NCI-H2227 treated with DMSO at 0.1 percent for 48 hours (cell line): ENCODE data around the gene KRT16.
"Not testable (repeated sequence)": the region's sequence is repeated elsewhere in the genome, so short reads cannot be mapped to it uniquely, and the experiment has no call there.

Experiments
- DNase-seq: peaks from one replicate; lab custom pipeline; 2025; lab: John Stamatoyannopoulos, UW

The KRT16 gene

DNA sequence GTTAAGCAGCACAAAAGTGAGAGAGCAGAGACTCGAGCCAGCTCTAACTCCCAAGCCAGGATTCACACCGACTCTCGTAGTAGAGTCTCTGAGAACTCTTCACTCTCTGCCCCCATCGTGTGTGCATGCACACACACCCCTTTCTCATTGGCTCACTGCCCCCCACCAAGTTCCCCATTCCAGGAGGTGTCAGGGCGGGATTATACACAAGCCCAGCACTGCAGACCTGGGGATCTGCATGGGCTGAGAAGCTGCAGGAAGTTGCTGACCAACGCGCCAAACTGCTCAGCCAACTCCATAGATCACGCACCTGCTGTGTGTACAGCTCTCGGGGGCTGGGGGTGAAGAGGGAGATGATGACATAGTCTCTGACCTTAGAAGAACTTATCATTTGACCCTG is 2.2 kb upstream of the KRT16 start:
- DNase-seq: not testable (repeated sequence)

DNA sequence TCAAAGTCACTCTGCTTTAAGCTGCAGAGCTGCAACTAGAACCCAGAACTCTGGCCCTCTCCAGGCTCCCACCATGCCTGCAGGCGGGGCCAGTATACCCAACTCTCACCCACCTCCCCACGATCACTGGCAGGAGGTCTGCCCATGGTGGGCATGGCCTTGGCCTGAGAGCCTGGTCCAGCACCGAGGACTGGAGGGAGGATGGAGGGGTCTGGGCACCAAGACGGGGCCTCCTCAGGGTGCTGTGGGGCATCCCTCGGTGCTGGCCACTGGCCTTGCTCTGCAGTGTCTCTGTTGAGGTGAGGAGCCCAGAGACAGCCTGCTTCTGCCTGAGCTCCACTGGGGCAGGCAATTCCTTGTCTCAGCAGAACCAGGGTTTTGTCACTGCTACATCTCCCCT is 1.5 kb upstream of the KRT16 start:
- DNase-seq: no peak

DNA sequence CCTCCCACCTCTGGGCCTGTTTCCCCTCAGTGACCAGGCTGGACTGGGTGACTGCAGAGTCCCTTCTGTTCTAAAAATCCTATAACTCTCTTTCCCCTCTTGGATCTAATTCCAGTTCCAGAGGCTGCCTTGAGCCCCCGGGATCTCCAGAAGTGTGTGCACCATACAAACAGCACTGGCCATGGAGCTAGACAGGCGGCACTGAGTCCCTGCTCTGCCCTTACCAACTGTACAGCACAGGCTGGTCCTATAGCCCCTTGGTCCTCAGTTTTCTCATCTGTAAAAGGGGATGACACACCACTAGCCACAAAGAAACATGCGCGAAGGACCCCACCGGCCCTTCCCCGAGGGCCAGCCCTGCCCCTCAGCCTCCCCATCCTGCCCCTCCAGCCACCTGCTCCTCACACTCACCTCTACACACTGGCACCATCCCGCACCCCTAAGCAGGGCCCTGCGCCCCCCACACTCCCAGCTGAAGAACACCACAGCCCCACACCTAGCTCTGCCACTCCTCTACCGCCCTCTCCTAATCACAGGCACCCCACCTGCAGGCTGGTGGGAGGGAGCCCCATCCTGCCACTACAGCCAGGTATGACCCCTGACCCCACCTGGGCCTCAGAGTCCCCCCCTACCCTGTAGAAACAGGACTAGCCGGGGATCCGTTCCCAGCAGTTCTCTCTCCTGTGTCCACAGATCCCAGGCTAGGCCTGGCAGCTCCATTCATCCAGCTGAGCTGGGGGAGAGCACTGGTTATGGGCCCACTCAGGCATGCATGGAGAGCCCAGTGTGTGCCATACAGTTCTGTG is 913 bp upstream of the KRT16 start:
- DNase-seq: no peak

DNA sequence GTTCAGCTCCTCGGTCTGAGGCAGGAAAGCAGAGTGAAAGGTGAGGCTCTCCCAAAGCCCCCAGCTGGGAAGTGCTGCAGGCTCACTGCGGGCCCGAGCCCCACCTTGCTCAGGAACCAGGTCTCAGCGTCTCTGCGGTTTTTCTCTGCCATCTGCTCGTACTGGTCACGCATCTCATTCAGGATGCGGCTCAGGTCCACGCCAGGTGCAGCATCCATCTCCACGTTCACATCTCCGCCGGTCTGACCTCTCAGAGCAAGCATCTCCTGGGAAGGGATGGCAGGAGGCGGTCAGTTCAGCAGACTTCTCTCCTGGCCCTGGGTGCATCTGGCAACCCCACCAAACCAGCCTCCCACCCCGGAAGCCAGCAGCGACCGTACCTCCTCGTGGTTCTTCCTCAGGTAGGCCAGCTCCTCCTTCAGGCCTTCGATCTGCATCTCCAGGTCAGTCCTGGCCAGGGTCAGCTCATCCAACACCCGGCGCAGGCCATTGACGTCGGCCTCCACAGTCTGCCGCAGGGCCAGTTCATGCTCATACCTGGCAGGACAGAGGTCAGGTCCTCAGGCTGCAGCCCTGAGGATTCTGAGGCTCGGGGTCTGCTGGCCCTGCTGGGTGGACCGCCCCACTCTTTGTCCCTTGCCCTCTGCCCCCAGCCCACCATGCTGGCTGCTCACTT is 1.5 kb downstream of the KRT16 start:
- no peak for DNase-seq

DNA sequence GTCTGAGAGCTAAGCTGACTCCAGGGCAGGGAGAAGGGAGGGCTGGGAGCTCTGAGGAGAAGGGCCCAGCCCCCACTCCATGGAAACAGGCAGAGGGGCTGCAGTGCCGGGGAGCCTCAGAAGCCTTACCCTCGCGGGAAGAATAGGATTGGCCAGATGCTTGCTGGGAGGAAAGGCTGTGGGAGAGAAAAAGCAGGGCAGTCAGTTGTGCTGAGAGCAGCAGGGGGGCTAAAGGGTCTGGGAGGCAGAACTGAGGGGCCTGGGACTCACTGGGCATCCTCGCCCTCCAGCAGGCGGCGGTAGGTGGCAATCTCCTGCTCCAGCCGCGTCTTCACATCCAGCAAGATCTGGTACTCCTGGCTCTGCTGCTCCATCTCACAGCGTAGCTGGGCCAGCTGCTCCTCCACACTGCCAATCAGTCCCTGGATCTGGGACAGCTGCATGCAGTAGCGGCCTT is 2.5 kb downstream of the KRT16 start:
- DNase-seq: not testable (repeated sequence)

DNA sequence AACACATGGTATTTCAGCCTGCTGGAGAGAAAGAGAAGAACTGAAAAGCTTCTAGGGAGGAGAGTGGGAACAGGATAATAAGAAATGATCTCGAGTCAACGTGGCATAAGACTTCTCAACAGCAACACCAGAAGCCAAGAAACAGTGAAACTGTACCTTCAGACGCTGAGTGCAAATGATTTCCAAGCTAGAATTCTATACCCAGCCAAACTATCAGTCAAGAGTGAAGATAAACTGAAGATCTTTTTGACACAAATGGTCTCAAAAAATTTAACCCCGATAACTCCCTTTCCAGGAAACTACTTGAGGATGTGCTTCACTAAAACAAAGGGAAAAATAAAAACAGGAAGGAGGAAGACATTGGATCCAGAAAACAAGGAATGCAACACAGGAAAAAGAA is 5.6 kb downstream of the KRT16 start:
- DNase-seq: not testable (repeated sequence)

DNA sequence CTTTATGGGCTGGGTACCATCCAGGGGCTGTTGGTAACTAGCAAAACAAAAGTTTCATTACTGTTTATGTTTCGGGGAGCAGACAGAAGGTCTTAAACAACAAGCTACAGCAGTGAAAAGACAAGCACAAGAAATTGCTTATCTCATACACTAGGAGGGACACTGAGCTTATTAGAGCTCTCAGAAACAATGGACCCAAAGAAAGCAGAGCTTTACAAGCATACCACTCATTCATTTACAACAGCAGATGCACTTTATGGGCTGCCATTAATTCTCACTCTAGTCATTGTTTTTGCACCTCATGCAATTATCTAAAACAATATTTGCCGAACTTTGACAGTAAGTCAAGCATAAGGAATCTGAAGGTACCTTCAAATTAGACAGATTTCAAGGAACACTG is 10.0 kb downstream of the KRT16 start:
- no peak for DNase-seq

DNA sequence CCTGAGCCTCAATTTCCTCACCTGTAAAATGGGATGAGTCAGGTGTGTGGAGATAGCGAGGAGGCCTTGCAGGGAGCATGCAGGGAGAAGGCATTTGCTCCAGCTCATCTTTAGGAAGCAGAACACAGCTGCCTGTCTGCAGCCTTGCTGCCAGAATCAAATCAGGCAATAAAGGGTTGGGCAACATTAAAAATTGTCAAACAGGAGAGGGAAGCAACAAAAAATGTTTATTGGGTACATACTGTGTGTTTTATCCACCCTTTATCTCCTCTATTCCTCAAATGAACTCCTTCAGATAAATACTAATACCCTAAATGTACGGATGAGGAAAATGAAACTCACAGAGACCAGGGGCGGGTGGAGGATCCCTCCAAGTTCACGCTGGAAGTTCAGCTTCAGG is 12.2 kb downstream of the KRT16 start:
- DNase-seq: no peak

DNA sequence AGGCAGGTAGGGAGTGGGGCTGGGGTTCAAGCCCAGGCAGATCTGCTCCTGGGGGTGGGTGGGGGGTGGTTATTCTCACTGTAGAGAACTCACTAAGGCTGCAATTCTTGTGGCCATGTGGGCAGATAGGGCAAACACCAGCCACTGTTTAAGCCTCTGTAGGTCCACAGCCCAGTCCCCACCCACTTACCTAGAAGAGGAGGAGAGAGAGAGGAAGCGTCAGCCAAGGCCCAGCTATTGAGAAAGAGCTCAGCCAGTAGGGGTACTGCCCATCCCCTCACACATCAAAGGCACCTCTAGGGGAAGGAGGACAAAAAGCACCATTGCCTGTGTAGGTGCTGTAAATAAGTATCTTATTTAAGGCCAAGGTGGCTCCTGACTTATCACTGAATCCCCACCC is 12.9 kb downstream of the KRT16 start:
- DNase-seq: no peak

DNA sequence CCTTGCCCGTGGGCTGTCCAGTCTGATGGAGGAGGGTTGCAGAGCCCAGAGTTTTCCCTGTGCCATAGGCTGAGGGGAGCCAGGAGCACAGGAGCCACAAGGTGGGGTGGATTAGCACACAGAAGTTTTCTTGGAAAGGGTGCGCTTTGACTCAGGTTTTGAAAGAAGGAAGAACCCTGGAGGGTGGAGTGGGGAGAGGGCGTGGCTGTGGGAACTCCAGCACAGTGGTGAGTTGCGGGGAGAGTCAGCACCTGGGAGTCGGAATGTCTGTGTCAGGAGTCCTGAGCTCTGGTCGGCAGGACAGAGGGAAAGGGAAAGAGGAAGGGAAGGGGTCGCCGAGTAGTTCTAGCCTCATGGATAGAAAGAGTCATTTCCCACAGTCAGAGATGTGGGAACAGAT is 17.0 kb downstream of the KRT16 start:
- no peak for DNase-seq

DNA sequence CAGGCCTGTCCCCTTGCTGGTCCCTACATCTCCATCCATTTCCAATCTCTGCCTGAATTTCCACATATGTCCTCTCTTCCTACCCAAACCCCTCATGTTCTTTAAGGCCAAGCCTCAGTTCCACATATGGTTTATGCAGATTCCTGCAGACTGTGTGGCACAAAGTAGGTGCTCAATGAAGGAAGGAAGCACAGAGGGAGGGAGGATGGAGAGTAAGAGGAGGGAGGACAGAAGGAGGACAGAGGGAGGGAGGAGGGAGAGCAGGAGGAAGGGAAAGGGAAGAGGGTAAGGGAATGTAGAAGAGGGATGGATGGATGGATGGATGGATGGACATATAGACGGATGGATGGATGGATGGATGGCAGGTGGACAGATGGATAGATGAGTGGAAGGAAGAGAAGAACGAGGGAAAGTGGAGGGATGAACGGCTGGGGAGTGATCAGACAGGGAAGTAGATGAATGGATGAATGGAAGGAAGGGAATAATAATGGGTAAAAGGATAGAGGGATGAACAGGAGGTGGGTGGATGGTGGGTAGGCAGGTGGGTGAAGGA is 18.1 kb downstream of the KRT16 start:
- no peak for DNase-seq

DNA sequence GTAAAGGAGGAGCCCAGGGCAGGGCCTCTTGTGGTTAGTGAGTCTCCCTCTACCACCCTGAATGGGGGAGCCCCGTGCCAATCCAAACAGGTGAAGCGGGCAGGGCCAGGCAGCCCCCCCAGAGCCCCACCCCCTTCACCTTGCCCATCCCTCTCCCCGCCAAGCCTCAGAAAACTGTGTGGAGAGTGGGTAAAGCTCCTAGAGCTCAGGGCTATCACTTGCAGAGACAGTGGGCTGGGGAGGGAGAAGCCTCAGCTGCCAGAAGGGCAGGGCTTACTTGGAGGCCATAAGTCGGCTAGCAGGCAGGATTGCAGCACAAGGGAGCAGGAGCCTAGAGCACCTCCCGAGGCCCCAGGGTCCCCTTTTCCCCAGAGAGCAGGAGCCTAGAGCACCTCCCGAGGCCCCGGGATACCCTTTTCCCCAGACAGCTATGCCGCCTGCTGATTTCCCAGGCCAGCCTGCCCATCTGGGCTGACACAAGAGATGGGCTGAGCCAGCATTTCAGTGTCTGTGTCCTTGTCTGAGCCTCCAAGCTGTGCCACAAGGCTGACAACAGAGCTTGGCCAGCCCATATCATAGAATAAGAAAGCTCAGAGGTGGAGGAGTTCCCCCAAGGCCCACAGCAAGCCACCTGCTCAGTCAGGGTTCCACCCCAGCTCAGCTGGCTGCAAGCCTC is 19.1 kb downstream of the KRT16 start:
- DNase-seq: no peak

DNA sequence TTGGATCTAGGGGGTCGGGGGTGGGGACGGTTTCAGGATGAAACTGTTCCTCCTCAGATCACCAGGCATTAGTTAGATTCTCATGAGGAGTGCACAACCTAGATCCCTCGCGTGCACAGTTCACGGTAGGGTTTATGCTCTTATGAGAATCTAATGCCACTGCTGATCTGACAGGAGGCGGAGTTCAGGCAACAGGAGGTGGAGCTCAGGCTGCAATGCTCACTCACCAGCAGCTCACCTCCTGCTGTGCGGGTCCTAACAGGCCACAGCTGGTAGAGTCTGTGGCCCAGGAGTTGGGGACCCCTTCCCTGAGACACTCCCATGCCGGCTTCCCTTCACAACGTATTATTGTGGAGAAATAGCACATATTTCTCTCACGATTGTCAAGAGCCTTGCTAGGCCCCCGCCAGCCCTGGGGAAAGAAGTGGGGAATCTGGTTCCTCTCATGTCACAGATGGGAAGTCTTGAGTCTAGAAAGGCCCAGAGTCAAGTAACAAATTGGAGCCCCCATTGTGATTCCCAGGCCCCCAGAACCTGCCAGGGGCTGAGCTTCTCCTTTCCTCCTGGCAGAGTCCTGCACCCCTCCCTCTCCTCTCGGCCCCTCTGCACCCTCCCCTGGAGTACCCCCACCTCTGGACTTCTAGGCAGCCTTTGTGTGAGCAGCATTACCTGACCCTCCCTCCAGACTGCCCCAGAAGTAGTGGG is 19.8 kb downstream of the KRT16 start:
- no peak for DNase-seq

DNA sequence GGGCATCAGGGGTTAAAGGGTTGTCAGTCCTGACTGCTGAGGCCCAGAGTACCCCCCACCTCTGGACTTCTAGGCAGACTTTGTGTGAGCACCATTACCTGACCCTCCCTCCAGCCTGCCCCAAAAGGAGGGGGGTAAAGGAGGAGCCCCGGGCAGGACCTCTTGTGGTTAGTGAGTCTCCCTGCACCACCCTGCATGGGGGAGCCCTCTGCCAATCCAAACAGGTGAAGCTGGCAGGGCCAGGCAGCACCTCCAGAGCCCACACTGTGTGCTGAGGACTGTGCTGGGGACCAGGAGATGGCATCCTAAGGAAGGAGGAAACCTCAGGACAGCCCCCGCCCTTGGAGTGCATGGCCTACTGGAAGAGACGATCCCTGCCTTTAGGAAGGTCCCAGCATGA is 23.3 kb downstream of the KRT16 start:
- DNase-seq: no peak

DNA sequence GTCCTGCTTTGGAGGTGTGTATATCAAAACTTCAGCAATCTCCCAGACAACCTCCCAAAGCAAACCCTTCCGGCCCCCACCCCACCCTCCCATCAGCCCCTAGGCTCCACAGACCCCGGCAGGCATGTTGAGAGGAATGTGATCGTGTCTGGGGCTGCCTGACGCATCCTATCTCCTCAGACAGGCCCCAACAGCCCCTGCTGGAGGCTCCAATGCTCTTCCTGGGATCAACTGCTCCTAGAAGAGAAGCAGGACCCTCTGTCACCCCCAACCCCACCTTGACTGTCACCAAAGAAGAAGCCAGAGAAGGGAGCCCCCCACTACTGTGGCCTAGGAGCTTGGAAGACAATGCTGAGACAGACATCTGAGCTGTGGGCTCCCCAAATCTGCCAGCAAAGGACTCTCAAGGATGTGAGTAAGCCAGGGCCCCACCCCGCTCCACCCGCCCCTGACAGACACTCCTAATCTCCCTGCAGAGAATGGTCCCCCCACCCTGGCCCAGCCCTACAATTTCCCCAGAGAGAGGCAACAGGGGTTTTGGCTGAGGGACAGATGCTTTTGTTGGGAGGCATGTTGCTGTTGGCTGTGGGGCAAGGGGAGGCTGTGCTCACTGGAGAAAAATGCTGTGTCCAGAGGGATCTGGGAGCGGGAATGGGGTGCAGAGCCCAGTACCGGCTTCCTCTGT is 24.3 kb downstream of the KRT16 start:
- DNase-seq: no peak

DNA sequence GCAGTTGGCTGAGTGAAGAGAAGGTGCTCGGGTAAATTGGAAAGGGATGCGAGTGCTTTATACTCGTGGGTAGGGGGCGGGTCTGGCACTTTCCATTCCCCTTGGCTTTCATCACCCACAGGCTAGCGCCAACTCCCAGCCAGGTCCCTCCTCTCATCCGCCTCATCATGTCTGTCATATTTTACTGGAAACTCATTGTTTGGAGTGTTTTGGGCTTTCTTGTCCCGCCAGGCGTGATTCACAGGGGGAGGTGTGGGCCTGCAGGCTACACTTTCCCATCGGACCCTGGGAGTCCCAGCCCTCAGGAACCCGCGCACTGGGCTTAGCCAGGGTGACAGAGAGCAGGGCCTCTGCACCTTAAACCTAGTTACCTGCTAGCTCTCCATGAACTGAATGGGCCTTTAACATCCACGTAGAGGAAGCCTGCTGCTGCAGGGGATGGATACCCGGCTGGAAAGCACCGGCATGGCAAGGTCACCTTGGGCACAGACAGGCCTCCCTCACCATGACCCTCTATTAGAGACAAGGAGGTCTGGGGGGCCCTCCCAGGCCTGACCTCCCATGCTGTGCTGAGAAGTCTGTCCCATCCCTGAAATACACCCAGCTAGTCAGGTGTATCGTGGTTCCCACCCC is 25.6 kb downstream of the KRT16 start, which contains the start of gene KRT14:
Gene KRT14, minus strand, starts transcription at position 33 of the 633 bp plus-strand sequence. CDS start 61 bp downstream, outside the sequence.
- no peak for DNase-seq

DNA sequence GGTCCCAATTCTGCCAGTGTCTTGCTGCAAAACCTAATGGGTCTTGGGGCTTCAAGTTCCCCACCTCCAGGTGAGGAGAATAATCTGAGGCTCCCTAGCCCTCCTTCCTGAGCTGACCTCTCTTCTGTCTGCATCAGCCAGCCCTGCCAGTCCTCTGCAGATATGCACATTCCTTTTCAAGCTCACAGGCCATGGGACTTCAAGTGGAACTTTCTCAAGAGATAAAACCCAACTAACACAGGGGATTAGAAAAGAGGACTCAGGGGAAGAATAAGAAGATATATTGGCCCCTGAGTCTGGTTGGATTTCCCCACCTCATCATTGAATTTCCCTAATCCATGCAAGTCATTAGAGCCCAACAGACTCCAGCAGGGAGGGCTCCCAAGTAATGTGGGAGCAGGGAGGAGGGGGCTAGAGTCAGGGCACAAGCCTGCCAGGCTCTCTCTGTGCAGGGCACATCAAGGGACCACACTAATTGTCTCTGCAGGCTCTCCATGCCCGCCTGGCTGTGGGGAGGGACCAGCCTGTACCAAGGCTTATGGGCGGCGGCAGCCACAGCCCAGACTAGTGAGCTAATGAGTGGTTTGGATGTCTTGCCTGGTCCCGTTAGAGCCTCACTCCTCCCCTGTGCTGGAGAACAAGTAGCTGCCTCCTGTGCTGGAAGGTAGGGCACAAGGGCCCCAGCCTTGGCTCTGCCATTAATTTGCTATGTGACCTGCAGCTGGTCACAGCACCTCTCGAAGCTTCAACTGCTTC is 27.1 kb downstream of the KRT16 start:
- DNase-seq: no peak

DNA sequence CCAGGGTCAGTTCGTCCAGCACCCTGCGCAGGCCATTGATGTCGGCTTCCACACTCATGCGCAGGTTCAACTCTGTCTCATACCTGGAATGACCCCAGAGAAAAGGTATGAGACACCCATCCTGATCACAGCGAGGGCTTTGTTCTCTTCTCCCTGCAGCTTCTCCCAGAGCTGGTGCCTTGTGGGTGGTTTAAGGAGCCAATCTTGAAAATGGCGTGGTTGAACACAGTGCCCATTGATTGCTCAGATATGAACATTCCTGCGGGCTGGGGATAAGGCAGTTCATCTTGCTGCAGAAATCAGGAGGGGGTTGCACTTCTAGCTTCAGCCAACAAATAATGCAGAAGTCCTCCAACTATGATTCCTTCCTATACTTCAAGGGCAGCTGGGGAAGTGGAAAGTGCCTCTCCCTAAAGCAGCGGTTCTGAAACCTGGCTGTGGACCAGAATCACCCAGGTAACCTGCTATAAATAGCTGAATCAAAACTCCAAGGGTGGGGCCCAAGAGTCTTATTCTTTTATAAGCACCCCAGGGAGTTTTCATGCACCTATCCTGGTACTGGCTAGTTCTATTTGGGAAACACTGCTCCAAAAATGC is 28.1 kb downstream of the KRT16 start:
- DNase-seq: not testable (repeated sequence)
